ENCODE data around the gene OR4K15.
"Not testable (repeated sequence)": the region's sequence is repeated elsewhere in the genome, so short reads cannot be mapped to it uniquely, and the experiment has no call there.

The OR4K15 gene, protein sequence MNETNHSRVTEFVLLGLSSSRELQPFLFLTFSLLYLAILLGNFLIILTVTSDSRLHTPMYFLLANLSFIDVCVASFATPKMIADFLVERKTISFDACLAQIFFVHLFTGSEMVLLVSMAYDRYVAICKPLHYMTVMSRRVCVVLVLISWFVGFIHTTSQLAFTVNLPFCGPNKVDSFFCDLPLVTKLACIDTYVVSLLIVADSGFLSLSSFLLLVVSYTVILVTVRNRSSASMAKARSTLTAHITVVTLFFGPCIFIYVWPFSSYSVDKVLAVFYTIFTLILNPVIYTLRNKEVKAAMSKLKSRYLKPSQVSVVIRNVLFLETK

GRCh38 chr14:19975291-19975690 is at the start of gene OR4K15:
Gene OR4K15 (plus strand): TSS chr14:19975591. CDS start chr14:19975591, 0 bp downstream.
- no peak for DNase-seq

- DNase-seq, result no peak
Observed at GRCh38 chr14:19930617-19931016, 44.8 kb upstream of the OR4K15 start, which contains the start of gene OR4K1. Gene OR4K1 (plus strand): TSS chr14:19930917. CDS start chr14:19935667, 4,750 bp downstream.

DNA sequence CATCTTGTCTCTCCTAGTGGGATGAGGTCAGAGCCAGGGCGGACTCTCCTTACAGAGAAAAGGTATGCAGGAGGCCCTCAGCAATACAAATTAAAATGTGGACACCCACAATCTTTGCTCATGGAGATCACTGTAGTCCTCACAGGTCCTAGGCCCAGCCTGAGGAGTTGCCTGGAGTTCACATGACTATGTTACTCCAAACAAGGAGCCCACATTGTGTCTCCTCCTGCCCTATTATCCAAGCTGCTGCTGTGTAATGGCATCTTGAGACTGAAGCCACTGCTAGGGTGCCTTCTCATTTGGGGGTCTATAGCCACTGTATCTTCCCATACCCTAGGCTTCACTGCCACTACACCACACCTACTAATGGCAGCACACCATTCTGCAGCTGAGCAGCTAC is 33.7 kb upstream of the OR4K15 start:
- DNase-seq, result no peak

DNA sequence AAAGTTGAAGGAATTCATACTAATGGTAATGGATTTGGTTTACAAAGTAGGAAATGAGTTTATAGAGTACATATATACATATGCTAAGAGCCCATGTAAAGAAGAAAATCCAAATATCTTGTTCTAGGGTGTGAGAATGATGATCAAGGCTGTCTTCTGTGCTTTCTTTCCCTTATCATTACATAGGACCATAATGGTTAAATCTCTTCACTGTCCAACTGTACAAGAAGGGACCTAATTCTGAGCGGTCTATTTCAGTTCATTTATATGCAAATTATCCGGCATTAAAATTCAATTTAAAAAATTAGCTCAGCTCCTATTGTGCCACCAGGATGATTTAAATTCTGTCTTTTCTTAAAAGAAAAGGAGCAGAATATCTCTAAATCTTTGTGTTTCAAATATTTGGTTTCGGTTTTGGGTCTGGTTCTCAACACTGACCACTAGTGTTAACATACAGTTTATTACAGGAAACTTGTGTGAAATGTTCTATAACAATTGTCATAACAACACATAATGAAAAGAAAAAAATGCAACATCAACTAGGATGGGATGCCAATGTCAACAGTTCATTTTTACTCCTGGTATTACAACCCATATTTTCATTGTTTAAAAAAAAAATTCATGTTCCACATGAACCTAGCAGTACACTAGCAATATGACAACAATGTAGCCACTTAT is 27.8 kb upstream of the OR4K15 start:
- DNase-seq, result no peak

DNA sequence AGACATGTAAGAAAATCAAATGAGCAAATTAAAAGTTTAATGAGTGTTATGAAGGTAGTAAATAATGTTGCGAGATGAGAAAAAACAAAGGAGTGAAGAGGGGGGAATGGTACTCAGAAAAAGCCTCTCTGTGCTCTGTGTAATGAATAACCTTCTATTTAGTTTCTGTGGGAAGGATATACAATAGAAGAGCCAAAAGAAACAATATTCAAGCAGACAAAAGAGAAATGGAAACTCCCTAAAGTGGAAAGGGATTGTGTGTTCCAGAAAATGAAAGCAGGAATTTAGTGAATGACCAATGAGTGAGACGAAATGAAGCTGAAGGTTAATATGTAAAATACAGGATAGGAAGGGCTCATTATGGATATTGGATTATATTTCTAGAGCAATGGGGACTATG is 26.2 kb upstream of the OR4K15 start:
- DNase-seq, result no peak

GRCh38 chr14:19969735-19970134 is 5.7 kb upstream of the OR4K15 start:
- DNase-seq, result not testable (repeated sequence)

- DNase-seq, result no peak
Observed at GRCh38 chr14:19974844-19975243, 547 bp upstream of the OR4K15 start.

DNA sequence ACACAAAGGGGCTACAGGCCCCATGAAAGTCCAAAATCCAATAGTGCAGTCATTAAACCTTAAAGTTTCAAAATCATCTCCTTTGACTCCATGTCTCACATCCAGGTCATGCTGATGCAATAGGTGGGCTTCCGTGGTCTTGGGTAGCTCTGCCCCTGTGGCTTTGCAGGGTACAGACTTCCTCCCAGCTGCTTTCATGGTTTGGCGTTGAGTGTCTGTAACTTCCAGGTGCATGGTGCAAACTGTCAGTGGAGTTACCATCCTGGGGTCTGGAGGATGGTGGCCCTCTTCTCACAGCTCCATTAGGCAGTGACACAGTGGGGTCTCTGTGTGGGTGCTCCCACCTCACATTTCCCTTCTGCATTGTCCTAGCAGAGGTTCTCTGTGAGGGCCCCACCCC is 18.0 kb downstream of the OR4K15 start:
- DNase-seq, result no peak

DNA sequence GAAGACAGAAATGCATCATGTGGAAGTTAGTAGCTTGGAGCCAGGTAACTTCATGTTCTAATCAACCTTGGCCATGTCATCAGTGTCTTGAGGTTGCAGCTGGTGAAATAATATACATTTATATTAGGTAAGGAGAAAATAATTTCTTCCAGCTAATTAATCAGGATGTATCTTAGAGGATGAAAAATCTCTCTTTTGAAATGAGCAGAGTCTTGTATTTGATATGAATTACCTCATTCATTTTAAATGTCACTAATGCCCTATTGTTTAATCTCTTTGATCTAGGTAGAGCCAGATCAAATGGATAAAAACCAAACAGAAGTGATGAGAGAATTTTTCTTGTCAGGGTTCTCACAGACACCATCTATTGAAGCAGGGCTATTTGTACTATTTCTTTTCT is 26.5 kb downstream of the OR4K15 start, which contains the start of gene OR4Q2:
Gene OR4Q2, plus strand, starts transcription at position 301 of the 400 bp plus-strand sequence.
- no peak for DNase-seq

DNA sequence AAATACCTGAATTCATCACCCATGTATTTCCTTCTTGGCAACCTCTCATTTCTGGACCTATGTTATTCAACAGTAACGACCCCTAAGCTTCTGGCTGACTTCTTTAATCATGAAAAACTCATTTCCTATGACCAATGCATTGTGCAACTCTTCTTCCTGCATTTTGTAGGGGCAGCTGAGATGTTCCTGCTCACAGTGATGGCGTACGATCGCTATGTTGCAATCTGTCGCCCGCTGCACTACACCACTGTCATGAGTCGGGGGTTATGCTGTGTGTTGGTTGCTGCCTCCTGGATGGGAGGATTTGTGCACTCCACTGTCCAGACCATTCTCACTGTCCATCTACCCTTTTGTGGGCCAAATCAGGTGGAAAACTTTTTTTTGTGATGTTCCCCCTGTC is 26.9 kb downstream of the OR4K15 start:
- DNase-seq, result peak; percentile 40

DNA sequence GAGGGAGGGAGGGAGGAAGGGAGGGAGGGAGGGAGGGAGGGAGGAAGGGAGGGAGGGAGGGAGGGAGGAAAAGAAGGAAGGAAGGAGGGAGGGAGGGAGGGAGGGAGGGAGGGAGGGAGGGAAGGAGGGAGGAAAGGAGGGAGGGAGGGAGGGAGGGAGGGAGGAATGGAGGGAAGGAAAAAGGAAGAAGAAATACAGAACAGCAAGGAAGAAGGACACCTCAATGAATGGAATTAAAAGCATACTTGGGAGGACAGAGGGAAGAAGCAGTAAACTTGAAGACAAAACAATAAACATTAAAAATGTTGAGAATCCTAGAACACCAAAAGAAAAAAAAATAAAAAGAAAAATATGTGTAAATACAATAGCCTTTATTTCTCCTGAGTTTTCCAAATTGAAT is 32.8 kb downstream of the OR4K15 start:
- DNase-seq, result no peak

GRCh38 chr14:20019257-20019865 is 44.0 kb downstream of the OR4K15 start, which contains the start of gene OR4K14:
Gene OR4K14 (minus strand): TSS chr14:20019307. CDS start chr14:20015193, 4,114 bp downstream.
- DNase-seq, result no peak
